ENCODE results near the gene CLEC5A. TPM values are rescaled to one million over a fixed set of nuclear protein-coding genes. Genes with fewer than 3 reads are reported as not detected.

CLEC5A gene
- total and polyA plus RNA-seq, 2 of the 8 experiments (the other 6 are each of a cell fraction or from before 2014, with no cell fraction given) = not detected

DNA sequence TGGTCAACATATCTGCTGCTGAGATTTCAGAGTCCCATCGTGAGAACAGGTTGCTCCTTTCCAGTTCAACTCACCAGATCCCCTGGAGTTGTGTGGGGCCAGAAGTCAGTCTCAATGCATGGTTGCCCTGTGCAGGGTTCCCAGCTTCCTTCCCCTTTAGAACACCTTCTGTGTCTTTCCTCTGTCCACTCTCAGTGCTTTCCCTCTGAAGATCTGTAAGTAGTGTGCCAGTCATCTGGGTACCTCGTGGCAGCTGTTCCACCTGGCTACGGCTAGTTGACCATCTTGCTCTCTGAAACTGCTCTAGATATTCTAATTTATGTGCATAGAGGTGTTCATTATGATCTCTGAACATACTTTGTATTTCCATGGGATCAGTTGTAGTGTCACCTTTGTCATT is 69.4 kb downstream of the CLEC5A start:
- Histone ChIP-seq H3K27ac (ENCODE audit: low read depth, low read length) (no peak overlapping the region), H3K23me2 (ENCODE audit: low read depth, low read length) (no peaks in the 10 kb centered on the region), H3K4me3 (ENCODE audit: extremely low read depth in 1 of 4, insufficient read depth in 2 of 4, low read depth in 3 of 4, low read length in 4 of 4) (no peak overlapping the region), H4K5ac (ENCODE audit: insufficient read length, low read depth, low read length) (no peak overlapping the region), H3K36me3 (ENCODE audit: control insufficient read depth in 2 of 4, insufficient read depth in 4 of 4, low read length in 3 of 4) (no peaks in the 10 kb centered on the region), H3K4me1 (replicated peaks in 1 of 4; ENCODE audit: control insufficient read depth in 3 of 4, insufficient read depth in 4 of 4, low read length in 3 of 4) (peaks cover 0 to 11% (median 7%) of the 10 kb centered on the region in 4 experiments; a peak in 6 of 7 replicates), H3K27me3 (replicated peaks in 1 of 4; ENCODE audit: control insufficient read depth in 3 of 4, extremely low read depth in 1 of 4, insufficient read depth in 3 of 4, low read length in 3 of 4) (no peaks in the 10 kb centered on the region), H2BK12ac (ENCODE audit: low read depth, low read length) (no peak overlapping the region), H3K9ac (replicated peaks in 1 of 4; ENCODE audit: extremely low read depth in 1 of 4, low read depth in 3 of 4, low read length in 3 of 4) (no peak overlapping the region), H3K9me3 (ENCODE audit: insufficient read depth in 2 of 2, low read depth in 1 of 2, low read length in 1 of 2) (no peaks in the 10 kb centered on the region), H2AK5ac (ENCODE audit: low read depth, low read length) (no peak overlapping the region), H2BK5ac (ENCODE audit: low read depth, low read length) (no peak overlapping the region), H3K18ac (ENCODE audit: extremely low read depth, low read length) (no peak overlapping the region), H3K23ac (ENCODE audit: insufficient read length) (no peak overlapping the region), H3K4me2 (ENCODE audit: insufficient read depth in 1 of 2, low read depth in 2 of 2, low read length in 2 of 2) (no peak overlapping the region), H3K56ac (replicated peaks; ENCODE audit: insufficient read length, low read depth, low read length) (no peak overlapping the region), H4K91ac (replicated peaks; ENCODE audit: insufficient read length, low read length) (no peak overlapping the region), H3K79me2 (ENCODE audit: control insufficient read depth in 1 of 2, insufficient read depth in 2 of 2, low read length in 2 of 2) (no peaks in the 10 kb centered on the region), H3K79me1 (ENCODE audit: low read depth, low read length) (no peaks in the 10 kb centered on the region), H2BK120ac (replicated peaks; ENCODE audit: low read depth, low read length) (no peak overlapping the region), H2BK15ac (ENCODE audit: low read length) (no peak overlapping the region), H2BK20ac (ENCODE audit: low read length) (no peak overlapping the region), H4K20me1 (replicated peaks in 1 of 2; ENCODE audit: control insufficient read depth in 1 of 2, insufficient read depth in 2 of 2, low read length in 2 of 2) (no peaks in the 10 kb centered on the region), H4K8ac (ENCODE audit: extremely low read depth, insufficient read depth, low read length) (no peak overlapping the region), H2AFZ (ENCODE audit: low read length) (no peak overlapping the region), H3K14ac (ENCODE audit: insufficient read length) (no peak overlapping the region), H3K4ac (replicated peaks; ENCODE audit: insufficient read length, low read depth, low read length) (no peak overlapping the region)
- CTCF ChIA-PET (ENCODE audit: partially characterized antibody) = interaction anchor here (1.0 to 1.2 kb wide), 2 partner anchors 34 to 92 kb away, joined by 3 to 4 read pairs; no protein-coding TSS in a partner anchor
- FAIRE-seq (no peak), DNase-seq (ENCODE audit: low read depth in 1 of 2, low spot score in 2 of 2) (no peak)
- TF ChIP-seq RXRA (IDR thresholded peaks at IDR 0.05; ENCODE audit: insufficient read depth, low read depth, low read length) (no peak), MAFK (IDR thresholded peaks at IDR 0.05; ENCODE audit: low read depth, low read length) (no peak), CBX5 (IDR thresholded peaks at IDR 0.05; ENCODE audit: low read depth, low read length) (no peak), CBX8 (IDR thresholded peaks at IDR 0.05; ENCODE audit: borderline replicate concordance, low read depth, low read length) (no peak), KDM1A (IDR thresholded peaks at IDR 0.05; ENCODE audit: borderline replicate concordance, low read length) (no peak), FOSL1 (IDR thresholded peaks at IDR 0.05; ENCODE audit: insufficient read depth, low read depth, low read length) (no peak), SUZ12 (IDR thresholded peaks at IDR 0.05; ENCODE audit: low read length) (no peak), SP4 (IDR thresholded peaks at IDR 0.05; ENCODE audit: low read length) (no peak), ASH2L (IDR thresholded peaks at IDR 0.05; ENCODE audit: low read length) (no peak), NANOG (IDR thresholded peaks at IDR 0.05; ENCODE audit: insufficient read depth, low read depth, low read length, poor library complexity, severe bottlenecking) (no peak), POLR2AphosphoS5 (IDR thresholded peaks at IDR 0.05; ENCODE audit: low read depth, low read length) (no peak), TAF1 (IDR thresholded peaks at IDR 0.05; ENCODE audit: low read depth, low read length) (no peak)
- POLR2A ChIA-PET (ENCODE audit: partially characterized antibody) = no interaction called here
- 95% methylated on average over 3 of the region's 3 CpGs; no CpG with 5 or more reads in 1 of the 2 experiments for WGBS, 2 experiments (ENCODE audit: extremely low coverage in 1 of 2, insufficient coverage in 1 of 2, insufficient read length in 1 of 2, insufficient replicate concordance in 2 of 2, low coverage in 1 of 2, low lambda C conversion rate in 2 of 2, missing lambda C conversion rate in 1 of 2)
